GM18499 (cell line): Measurements from ENCODE around the gene SPRR1B.
"Not testable (repeated sequence)": the region's sequence is repeated elsewhere in the genome, so short reads cannot be mapped to it uniquely, and the experiment has no call there.

Experiments used
- ATAC-seq: cut with Tn5 transposase; IDR thresholded peaks from one replicate; pipeline ENCODE4 v1.9.1; 2021; ENCODE audit warnings: moderate number of reproducible peaks; ENCODE audit not compliant: insufficient read depth, unreplicated experiment

Gene SPRR1B

GRCh38 chr1:153032677-153033308 lies 1.8 kb downstream of the SPRR1B start:
- no peak for ATAC-seq

GRCh38 chr1:153035211-153035610 lies 4.2 kb downstream of the SPRR1B start:
- no peak for ATAC-seq

GRCh38 chr1:153040950-153041631 lies 10.1 kb downstream of the SPRR1B start, which contains the start of gene SPRR2D:
SPRR2D (minus strand) TSS chr1:153041120; CDS start chr1:153040346, 774 bp downstream.
- ATAC-seq, result no peak

- no peak for ATAC-seq
Observed at GRCh38 chr1:153049211-153049610, 18.2 kb downstream of the SPRR1B start.

- not testable (repeated sequence) for ATAC-seq
Observed at GRCh38 chr1:153056111-153056510, 25.1 kb downstream of the SPRR1B start.

- no peak for ATAC-seq
Observed at GRCh38 chr1:153057375-153057774, 26.4 kb downstream of the SPRR1B start, which contains the start of gene SPRR2A. SPRR2A (minus strand) TSS chr1:153057512; CDS start chr1:153056735, 777 bp downstream.

- no peak for ATAC-seq
Observed at GRCh38 chr1:153058154-153058553, 27.2 kb downstream of the SPRR1B start.

- ATAC-seq, result no peak
Observed at GRCh38 chr1:153058826-153059784, 28.1 kb downstream of the SPRR1B start.

GRCh38 chr1:153070243-153070642 lies 39.2 kb downstream of the SPRR1B start:
- ATAC-seq, result no peak

- no peak for ATAC-seq
Observed at GRCh38 chr1:153071511-153071910, 40.5 kb downstream of the SPRR1B start, which contains the start of gene SPRR2B. SPRR2B (minus strand) TSS chr1:153071611; CDS start chr1:153070839, 772 bp downstream.

- ATAC-seq, result no peak
Observed at GRCh38 chr1:153072806-153073726, 42.1 kb downstream of the SPRR1B start.

- ATAC-seq, result no peak
Observed at GRCh38 chr1:153081736-153082135, 50.7 kb downstream of the SPRR1B start.
